Liver (tissue), 9 donors: ENCODE data around the gene CES2. TPM values are rescaled to one million over a fixed set of nuclear protein-coding genes. Genes with fewer than 3 reads are reported as not detected.

Experiments used
- DNase-seq: peaks from one replicate; pipeline ENCODE4 v3.0.0-alpha.2; 2017; ENCODE audit warnings: low spot score
- H3K27ac ChIP-seq, 2 donors: one replicate each; pipeline ENCODE4 v1.7.0; 2013; ENCODE audit warnings: inconsistent platforms in 2 of 2, low read length in 2 of 2, control low read depth in 1 of 2, low read depth in 1 of 2, mild to moderate bottlenecking in 1 of 2
- H3K27me3 ChIP-seq, 4 donors: one replicate each; pipeline versions ENCODE4 v1.6.1 to v1.7.0; 2013; ENCODE audit warnings: low read length in 3 of 4, inconsistent platforms in 1 of 4, mild to moderate bottlenecking in 1 of 4, moderate library complexity in 1 of 4; ENCODE audit not compliant: control insufficient read depth in 4 of 4, insufficient read depth in 4 of 4
- H3K36me3 ChIP-seq, 4 donors: one replicate each; pipeline versions ENCODE4 v1.6.1 to v1.7.0; 2013; ENCODE audit warnings: low read length in 3 of 4, mild to moderate bottlenecking in 3 of 4, low read depth in 1 of 4, moderate library complexity in 1 of 4; ENCODE audit not compliant: control insufficient read depth in 4 of 4, insufficient read depth in 3 of 4
- H3K4me1 ChIP-seq, 4 donors: one replicate each; pipeline versions ENCODE4 v1.6.1 to v1.7.0; 2013; ENCODE audit warnings: low read length in 3 of 4, mild to moderate bottlenecking in 3 of 4, moderate library complexity in 1 of 4; ENCODE audit not compliant: control insufficient read depth in 4 of 4, insufficient read depth in 4 of 4
- H3K4me3 ChIP-seq, 3 donors: one replicate each; pipeline versions ENCODE4 v1.6.1 to v1.7.0; 2013; ENCODE audit warnings: low read length in 3 of 3, control low read depth in 1 of 3, low read depth in 1 of 3, mild to moderate bottlenecking in 1 of 3
- H3K9ac ChIP-seq, 2 donors: one replicate each; pipeline ENCODE4 v1.7.0; 2013; ENCODE audit warnings: low read length in 2 of 2, mild to moderate bottlenecking in 2 of 2, moderate library complexity in 2 of 2, control low read depth in 1 of 2, low read depth in 1 of 2
- H3K9me3 ChIP-seq, 4 donors: one replicate each; pipeline versions ENCODE4 v1.6.1 to v1.7.0; 2013; ENCODE audit warnings: low read length in 3 of 4; ENCODE audit not compliant: control insufficient read depth in 4 of 4
- ATF3 ChIP-seq: IDR thresholded peaks from 2 replicates; pipeline ENCODE4 v1.6.1; 2016; ENCODE audit warnings: antibody characterized with exemption
- EGR1 ChIP-seq, 2 donors: IDR thresholded peaks; 2 replicates each; pipeline ENCODE4 v1.6.1; 2016 to 2018; ENCODE audit warnings: antibody characterized with exemption in 2 of 2, low read depth in 2 of 2
- FOXA1 ChIP-seq: IDR thresholded peaks from 2 replicates; pipeline ENCODE4 v1.6.1; 2016; ENCODE audit warnings: antibody characterized with exemption
- FOXA2 ChIP-seq: IDR thresholded peaks from 2 replicates; pipeline ENCODE4 v1.6.1; 2016; ENCODE audit warnings: antibody characterized with exemption
- GABPA ChIP-seq, 2 donors: IDR thresholded peaks in 1 of 2; conservative IDR thresholded peaks in 1 of 2; 2 replicates each; pipeline ENCODE4 v1.6.1; 2016; ENCODE audit warnings: antibody characterized with exemption in 2 of 2, mild to moderate bottlenecking in 1 of 2, moderate library complexity in 1 of 2
- HNF4A ChIP-seq, 2 donors: conservative IDR thresholded peaks; 2 replicates each; pipeline ENCODE4 v1.6.1; 2016; ENCODE audit warnings: antibody characterized with exemption in 2 of 2, mild to moderate bottlenecking in 2 of 2
- HNF4G ChIP-seq: IDR thresholded peaks from 2 replicates; pipeline ENCODE4 v1.6.1; 2016; ENCODE audit warnings: antibody characterized with exemption
- JUND ChIP-seq, 2 donors: IDR thresholded peaks; 2 replicates each; pipeline ENCODE4 v1.6.1; 2016; ENCODE audit warnings: antibody characterized with exemption in 2 of 2
- NR2F2 ChIP-seq: IDR thresholded peaks from 2 replicates; pipeline ENCODE4 v1.6.1; 2016; ENCODE audit warnings: antibody characterized with exemption
- RAD21 ChIP-seq, 2 donors: IDR thresholded peaks; 2 replicates each; pipeline ENCODE4 v1.6.1; 2016; ENCODE audit warnings: antibody characterized with exemption in 2 of 2, mild to moderate bottlenecking in 2 of 2
- REST ChIP-seq: IDR thresholded peaks from 2 replicates; pipeline ENCODE4 v1.6.1; 2016; ENCODE audit warnings: antibody characterized with exemption, mild to moderate bottlenecking
- RXRA ChIP-seq, 2 donors: IDR thresholded peaks; 2 replicates each; pipeline ENCODE4 v1.6.1; 2017 to 2018; ENCODE audit warnings: antibody characterized with exemption in 2 of 2, mild to moderate bottlenecking in 1 of 2
- SP1 ChIP-seq: IDR thresholded peaks from 2 replicates; pipeline ENCODE4 v1.6.1; 2018; ENCODE audit warnings: antibody characterized with exemption, mild to moderate bottlenecking
- TAF1 ChIP-seq: conservative IDR thresholded peaks from 2 replicates; pipeline ENCODE4 v1.6.1; 2016; ENCODE audit warnings: antibody characterized with exemption, mild to moderate bottlenecking
- YY1 ChIP-seq: IDR thresholded peaks from 2 replicates; pipeline ENCODE4 v1.6.1; 2016; ENCODE audit warnings: antibody characterized with exemption, mild to moderate bottlenecking
- ZBTB33 ChIP-seq: IDR thresholded peaks from 2 replicates; pipeline ENCODE4 v1.6.1; 2016; ENCODE audit warnings: antibody characterized with exemption
- WGBS: extraction: QIAGEN DNeasy Blood & Tissue Kit; methylation state at CpG from one replicate; pipeline ENCODE4 v1.1.7; 2013; 5-methylcytosine and 5-hydroxymethylcytosine counted together
- polyA plus RNA-seq, 2 donors: library from polyadenylated mRNA; stranded (reverse) in 1 of 2; unstranded in 1 of 2; fragments of 200-250 nt in 1 of 2; fragments of >200 nt in 1 of 2; fragmentation: Nextera tagmentation in 1 of 2; extraction: Ambion mirVana in 1 of 2; gene quantifications; one replicate each; pipeline versions ENCODE4 v1.2.1 to v1.2.3, GENCODE V29; 2013 to 2015
- total RNA-seq, 2 donors: library from RNA; depleted of rRNA; stranded (reverse); fragments of >200 nt; gene quantifications; one replicate each; pipeline ENCODE4 v1.2.3, GENCODE V29; 2014
- TF ChIP-seq, protein P1 (sequence below): IDR thresholded peaks from 2 replicates; pipeline ENCODE4 v1.6.1; 2016; ENCODE audit warnings: antibody characterized with exemption
- TF ChIP-seq, protein P2 (sequence below): fragments of 150-350 bp; IDR thresholded peaks from 2 replicates; pipeline ENCODE4 v1.5.1; 2017; ENCODE audit warnings: improper control_type of control experiment, low read depth, low read length; ENCODE audit not compliant: missing input control
- donor health status: healthy.
- donor health status: healthy.
- donor health status: healthy.
- donor health status: healthy.
- donor health status: healthy.

Gene CES2
- total and polyA plus RNA-seq, 4 donors, result 21.2 to 200 (median 182) TPM

DNA sequence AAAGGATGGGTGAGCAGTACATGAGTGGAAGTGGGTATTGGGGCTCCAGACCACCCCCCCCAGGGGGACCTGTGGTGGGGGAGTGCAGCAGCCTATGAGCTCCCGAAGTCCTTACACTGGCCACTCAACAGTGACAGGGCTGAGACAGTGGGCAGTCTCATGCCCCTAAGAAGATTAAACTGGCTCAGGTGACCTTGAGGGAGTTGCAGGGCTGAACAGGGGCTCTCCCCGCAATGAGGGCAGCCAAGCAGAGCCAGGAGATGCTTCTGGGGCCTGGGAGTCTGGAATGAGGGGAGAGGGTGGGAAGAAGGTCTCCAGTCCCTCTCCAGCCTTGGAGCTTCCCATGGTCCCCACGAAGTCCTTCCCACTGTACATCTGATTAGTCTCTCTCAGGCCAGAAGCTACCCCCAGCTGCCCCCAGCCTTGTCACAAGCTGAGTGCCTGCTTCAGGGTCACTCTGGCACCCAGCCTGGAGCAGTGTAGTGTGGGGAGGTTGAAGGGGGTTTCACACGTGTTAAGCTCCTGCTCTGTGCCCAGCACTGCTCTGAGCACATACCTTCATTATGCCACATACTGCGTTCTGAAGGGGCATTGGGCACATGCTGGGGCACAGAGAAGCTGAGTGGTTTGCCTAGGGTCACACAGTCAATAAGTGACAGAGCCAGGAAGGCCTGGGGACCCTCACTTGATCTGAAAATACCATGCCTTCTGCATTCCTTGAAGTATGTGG lies 15.6 kb upstream of the CES2 start:
- no peak overlapping the region for H3K9ac ChIP-seq
- no peaks in the 10 kb centered on the region for H3K27me3 ChIP-seq
- H3K4me1 ChIP-seq, result peaks cover 0 to 4% (median under 1%) of the 10 kb centered on the region in 4 donors
- no peak for DNase-seq
- H3K27ac ChIP-seq, result no peak overlapping the region
- TF ChIP-seq REST (no peak), TAF1 (no peak), RXRA (IDR thresholded peaks at IDR 0.05) (no peak), FOXA2 (no peak), YY1 (no peak), EGR1 (IDR thresholded peaks at IDR 0.05; ENCODE audit: low read depth in 2 of 2) (no peak), GABPA (IDR thresholded peaks at IDR 0.05 in 1 of 2, conservative IDR thresholded peaks at IDR 0.05 in 1 of 2) (no peak), NR2F2 (no peak), ZBTB33 (no peak), ATF3 (no peak), RAD21 (IDR thresholded peaks at IDR 0.05) (no peak), JUND (IDR thresholded peaks at IDR 0.05) (no peak), FOXA1 (no peak), SP1 (no peak), HNF4G (no peak), HNF4A (conservative IDR thresholded peaks at IDR 0.05) (no peak)
- TF ChIP-seq, protein P1, sequence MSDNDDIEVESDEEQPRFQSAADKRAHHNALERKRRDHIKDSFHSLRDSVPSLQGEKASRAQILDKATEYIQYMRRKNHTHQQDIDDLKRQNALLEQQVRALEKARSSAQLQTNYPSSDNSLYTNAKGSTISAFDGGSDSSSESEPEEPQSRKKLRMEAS, result no peak
- TF ChIP-seq, protein P2, sequence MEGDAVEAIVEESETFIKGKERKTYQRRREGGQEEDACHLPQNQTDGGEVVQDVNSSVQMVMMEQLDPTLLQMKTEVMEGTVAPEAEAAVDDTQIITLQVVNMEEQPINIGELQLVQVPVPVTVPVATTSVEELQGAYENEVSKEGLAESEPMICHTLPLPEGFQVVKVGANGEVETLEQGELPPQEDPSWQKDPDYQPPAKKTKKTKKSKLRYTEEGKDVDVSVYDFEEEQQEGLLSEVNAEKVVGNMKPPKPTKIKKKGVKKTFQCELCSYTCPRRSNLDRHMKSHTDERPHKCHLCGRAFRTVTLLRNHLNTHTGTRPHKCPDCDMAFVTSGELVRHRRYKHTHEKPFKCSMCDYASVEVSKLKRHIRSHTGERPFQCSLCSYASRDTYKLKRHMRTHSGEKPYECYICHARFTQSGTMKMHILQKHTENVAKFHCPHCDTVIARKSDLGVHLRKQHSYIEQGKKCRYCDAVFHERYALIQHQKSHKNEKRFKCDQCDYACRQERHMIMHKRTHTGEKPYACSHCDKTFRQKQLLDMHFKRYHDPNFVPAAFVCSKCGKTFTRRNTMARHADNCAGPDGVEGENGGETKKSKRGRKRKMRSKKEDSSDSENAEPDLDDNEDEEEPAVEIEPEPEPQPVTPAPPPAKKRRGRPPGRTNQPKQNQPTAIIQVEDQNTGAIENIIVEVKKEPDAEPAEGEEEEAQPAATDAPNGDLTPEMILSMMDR, result no peak
- H3K36me3 ChIP-seq, result no peaks in the 10 kb centered on the region
- H3K9me3 ChIP-seq, result no peaks in the 10 kb centered on the region
- WGBS, result 87% methylated on average over 5 of the region's 5 CpGs
- no peak overlapping the region for H3K4me3 ChIP-seq
